Measurements from ENCODE around the gene SETBP1.
"Not testable (repeated sequence)": the region's sequence is repeated elsewhere in the genome, so short reads cannot be mapped to it uniquely, and the experiment has no call there.

SETBP1 gene

GRCh38 chr18:44796429-44797428, 116.0 kb downstream of the SETBP1 start:
- DNase-seq, result no peak

DNA sequence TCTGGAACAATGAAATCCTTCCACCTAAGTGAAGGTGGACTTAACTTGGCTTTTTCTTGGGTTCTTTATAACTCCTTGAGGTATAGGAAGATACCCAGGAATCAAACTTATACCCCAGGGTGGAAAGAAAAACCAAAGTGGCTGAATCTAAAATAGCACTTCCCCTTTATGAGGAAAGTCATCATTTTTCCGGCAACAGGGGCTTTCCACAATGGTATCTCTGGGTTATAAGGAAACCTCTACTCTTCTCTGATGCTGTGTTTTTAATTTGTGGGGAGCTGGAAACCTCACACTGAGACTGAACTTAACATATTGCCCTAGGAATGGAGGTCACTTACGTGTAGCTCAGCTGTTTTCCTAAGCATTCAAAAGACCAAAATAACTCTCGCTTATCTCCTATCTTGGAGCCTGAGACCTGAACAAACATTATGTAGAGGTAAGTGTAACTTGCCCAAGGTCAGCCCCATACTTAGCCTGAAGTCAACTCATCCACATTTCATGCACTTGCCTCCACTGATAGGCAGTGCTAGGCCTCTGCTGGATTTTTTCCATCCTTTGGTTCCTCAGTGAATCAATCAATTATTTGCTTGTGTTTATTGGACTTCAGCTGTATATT, 117.9 kb downstream of the SETBP1 start:
- no peak for DNase-seq

DNA sequence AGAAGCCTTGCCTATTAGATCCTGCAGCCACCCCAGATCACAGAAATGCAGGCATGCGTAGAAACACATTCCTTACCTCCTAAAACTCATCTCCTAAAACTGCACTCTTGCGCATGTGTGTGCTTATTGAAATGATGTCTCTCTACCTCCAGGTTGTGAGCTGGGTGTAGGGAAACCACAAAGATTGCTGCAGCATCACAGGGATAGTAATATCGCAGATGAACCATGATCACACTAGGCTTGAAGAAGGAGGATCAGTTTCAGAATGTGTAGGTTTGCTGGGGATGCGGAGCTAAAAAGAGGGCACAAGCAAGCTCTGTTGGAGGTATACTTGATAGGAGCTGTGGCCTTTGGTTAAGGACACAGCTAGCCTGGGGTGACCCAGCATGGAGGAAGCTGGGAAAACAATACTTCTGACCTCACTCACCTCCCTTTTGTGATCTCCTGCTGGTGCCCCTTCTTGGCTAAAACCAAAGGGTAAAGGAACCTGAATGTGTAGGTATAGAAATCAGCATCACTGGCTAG, 118.8 kb downstream of the SETBP1 start:
- DNase-seq, result no peak

DNA sequence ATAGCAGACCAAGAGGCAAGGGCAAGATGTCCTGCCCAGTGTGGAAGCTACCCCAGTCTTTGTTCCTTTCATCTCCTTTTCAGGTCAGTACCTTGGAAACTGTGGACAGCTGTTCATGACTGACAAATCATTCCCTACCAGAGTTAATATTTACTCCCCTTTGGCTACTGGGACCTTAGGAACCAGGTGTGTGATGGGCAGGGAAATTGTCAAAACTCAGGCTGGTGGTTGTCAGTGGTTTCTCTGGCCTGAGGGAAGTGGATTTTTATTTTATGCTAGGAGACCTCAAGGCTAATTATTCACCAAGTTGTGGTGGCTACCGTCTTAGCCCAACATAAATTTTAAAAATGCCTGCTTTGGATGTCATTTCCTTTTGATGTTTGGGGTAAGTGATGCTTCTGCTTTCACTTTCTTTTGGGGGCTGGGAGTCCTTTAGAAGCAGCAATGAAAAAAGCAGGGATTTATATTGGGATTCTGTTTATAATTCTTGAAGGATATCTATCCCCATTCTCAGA, 119.3 kb downstream of the SETBP1 start:
- no peak for DNase-seq

DNA sequence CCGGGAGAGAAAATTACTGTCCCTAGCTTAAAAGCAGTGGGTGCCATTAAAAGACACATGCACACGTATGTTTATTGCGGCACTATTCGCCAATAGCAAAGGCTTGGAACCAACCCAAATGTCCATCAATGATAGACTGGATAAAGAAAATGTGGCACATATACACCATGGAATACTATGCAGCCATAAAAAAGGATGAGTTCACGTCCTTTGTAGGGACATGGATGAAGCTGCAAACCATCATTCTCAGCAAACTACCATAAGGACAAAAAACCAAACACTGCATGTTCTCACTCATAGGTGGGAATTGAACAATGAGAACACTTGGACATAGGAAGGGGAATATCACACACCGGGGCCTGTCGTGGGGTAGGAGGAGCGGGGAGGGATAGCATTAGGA, 120.1 kb downstream of the SETBP1 start:
- not testable (repeated sequence) for DNase-seq

DNA sequence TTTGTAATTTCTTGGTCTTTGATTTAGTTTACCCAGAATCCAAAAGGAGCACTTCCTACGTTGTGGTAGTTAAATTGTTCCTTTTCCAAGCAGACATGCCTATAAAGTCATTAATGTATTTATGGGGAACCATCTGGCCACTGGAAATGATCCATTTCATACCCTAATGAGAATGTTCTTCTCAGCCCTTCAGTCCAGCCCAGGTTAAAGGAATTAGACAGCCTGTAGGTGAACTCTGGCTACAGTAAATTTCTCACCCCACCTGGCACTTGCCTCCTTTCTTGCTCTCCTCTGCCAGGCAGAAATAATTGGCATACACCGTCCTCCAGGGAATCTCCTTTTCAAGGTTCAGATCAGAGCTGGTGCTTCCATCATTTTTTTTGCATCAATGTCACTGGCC, 121.1 kb downstream of the SETBP1 start:
- DNase-seq, result no peak

DNA sequence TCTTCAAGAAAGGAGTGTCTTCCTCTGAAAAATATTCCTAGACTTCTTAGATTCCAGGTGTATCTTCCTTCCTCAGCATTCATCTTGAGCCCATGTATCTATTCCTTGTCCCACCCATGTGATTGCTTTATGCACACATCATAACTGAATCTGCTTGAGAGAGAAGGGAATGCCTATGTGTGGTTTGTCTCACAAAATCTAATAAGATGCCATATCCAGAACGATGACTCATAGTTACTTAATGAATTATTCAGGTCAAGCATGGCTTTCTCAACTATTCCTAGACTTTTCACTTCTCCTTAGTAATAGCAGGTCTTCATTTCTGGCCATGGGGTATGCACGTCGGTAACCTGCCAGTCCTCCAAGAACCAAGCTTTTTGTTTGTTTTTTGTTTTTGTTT, 121.8 kb downstream of the SETBP1 start:
- no peak for DNase-seq

GRCh38 chr18:44803019-44803650, 122.4 kb downstream of the SETBP1 start:
- no peak for DNase-seq

GRCh38 chr18:44804033-44804432, 123.3 kb downstream of the SETBP1 start:
- no peak for DNase-seq

DNA sequence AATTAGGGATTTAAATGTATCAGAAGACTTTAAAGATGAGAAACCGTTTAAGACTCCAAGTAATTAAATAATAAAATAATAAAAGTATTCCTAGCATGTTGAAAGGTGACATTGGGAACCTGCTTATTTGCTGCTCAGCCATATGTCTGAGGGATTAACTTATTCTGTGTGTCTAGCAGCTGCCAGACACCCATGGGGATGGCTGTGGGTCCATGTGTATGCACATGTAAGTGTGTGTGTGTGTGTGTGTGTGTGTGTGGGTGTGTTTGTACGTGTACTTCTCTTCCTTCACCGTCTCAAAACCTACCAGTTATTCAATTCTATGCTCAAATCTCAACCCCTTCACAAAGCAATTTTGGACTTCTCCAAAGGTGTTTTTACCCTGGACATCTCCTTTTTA, 124.5 kb downstream of the SETBP1 start:
- no peak for DNase-seq

DNA sequence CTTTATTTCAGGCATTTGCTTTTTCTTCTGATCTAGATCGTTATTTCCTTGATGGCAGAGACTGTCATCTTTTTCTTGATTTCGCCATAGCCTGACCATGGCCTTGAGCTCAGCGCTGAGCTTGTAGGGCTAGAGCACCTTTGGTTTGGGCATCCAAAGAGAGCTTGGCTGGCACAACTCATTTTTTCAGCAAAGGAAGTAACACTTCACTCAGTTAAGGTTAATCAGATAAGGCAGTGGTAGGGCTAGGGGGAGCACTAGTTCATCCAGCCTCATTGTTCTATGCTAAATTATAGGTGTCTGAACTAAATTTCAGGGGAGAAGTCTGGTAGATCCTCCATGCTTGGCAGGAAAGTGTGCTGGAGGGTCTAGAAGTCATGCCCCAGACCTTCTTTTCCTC, 125.0 kb downstream of the SETBP1 start:
- no peak for DNase-seq

- no peak for DNase-seq
These were observed 127.1 kb downstream of the SETBP1 start for GRCh38 chr18:44807766-44808165.

DNA sequence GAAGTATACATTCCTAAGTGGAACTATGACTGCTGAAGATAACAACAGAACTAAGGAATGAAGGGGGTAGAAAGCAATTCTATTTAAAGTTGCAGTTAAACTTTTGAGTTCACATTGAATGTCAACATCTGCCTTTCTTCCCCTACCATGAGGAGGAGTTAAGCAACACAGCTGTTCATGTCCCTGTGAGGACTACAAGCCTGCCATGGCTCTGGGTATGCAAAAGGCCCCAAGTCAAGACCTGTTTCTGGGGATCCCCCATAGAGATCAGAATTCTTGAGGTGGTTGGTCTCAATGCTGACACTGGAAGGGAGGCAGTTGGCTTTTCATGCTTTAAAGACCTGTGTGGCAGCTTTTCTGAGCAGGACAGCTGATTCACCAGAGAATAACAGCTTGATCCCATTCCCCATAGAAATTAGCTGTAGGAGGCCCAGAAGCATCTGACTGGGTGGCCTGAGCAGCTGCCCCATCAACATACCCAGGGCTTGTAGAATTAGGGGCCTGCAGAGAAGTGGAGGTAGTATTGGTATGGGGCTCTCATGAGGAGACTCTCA, 131.0 kb downstream of the SETBP1 start:
- no peak for DNase-seq

DNA sequence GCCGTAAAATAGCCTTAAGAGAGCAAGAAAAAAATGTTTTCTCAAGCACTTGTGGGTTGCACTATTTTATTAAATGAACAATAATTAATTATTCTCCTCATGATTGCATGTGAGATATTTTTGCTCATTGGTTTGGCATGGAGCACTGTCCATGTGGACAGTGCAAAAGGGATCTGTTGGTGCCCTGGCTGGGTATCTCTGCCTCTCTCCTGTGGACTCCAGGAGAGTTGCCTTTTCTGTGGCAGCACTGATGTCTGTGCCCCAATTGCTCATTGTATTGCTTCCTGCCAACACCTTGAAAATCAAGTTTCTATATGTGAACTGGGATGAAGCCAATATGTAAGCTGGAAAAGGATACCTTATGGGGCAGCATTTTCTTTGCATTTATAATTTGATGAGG, 131.7 kb downstream of the SETBP1 start:
- DNase-seq, result no peak

DNA sequence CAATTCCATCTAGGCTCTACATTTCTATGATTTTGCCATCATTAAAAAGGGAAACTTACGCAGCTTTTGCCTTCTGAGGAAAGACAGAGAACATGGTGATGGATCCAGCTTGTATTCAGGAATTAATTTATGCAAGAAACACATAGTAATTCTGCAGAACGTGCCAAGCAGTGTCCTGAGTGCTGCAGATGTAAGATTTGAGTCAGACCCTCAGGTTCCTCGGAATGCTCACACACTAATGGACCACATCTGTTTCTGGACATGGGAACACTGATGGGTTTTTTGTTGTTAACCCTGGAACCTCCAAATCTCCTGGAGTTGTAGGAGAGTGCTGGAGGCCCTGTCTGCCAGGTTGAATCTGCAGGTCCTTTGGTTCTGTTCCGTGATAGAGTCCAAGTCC, 132.9 kb downstream of the SETBP1 start:
- no peak for DNase-seq

DNA sequence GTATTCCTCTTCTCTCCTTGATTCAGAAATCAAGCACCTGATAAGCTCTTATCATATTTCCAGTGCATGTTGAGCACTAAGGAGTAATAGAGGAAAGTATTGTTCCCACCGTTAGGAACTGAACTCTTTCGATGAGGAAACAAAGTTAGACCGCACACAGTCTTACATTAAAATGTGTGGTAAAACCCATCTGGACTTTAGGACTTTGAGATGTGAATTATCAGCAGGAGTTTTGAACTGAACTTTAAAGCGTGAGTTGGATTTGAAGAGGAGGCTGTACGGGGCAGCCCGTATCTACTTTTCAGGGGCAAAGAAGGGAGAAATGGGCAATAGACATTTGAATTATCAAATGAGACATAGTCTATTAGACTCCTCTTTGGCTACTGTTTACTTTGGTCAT, 134.4 kb downstream of the SETBP1 start:
- no peak for DNase-seq

DNA sequence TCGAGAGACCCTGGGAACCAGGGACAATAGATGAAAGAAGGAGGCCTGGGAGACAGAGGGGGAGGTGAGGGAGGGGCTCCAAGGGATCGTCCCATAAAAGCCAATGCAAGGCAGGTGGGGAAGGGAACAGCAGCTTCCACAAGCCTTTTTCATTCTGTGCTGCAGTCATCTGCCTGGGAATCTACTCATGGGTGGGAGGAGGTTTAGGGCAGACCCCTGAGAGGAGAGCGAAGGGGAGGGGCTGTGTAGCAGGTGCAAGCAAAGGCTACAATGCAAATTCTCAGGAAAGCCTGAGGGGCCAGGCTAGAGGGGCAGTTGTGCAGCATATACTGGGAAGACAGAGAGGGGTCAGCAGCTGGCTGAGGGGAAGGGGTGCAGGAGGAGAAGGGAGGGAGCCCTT, 135.4 kb downstream of the SETBP1 start:
- no peak for DNase-seq

- DNase-seq, result no peak
These were observed 135.8 kb downstream of the SETBP1 start for GRCh38 chr18:44816477-44816876.

DNA sequence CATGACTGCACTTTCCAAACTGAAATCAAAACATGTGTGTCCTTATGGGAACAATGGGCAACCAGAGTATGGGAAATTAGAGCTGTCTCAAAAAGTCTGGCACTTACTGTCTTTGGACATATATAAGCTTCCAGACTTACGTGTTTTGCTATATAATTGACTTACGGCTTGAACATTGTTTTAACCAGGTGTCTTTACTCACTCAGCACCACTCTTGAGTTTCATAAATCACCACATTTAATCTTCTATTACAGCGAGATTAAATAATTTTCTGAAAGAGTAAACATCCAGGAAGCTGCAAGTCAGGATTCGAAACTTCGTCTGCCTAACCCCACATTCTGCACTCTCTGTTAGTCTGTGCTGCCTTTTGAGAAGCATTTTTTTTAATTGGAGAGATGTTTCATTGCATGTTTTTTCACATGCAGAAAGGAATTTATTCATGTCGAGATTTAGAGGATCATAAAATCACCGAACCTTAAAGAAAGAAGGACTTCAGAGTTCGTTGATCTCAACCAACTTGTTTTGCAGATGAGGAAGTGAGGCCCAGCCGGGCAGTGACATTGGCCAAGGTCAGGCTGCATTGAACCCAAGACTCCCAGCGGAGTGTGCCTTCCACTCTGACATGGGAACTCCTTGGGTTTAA, 137.3 kb downstream of the SETBP1 start:
- DNase-seq, result no peak

- DNase-seq, result no peak
These were observed 138.1 kb downstream of the SETBP1 start for GRCh38 chr18:44818668-44819403.

- no peak for DNase-seq
These were observed 139.3 kb downstream of the SETBP1 start for GRCh38 chr18:44819944-44820510.
